ENCODE data around the gene G6PC1.

The G6PC1 gene

GRCh38 chr17:42937712-42938596 lies 37.4 kb downstream of the G6PC1 start:
- DNase-seq: peak in 32 of 56 donors; percentile 0 to 49 (median 12)

- DNase-seq: no peak
These were observed 43.6 kb downstream of the G6PC1 start for GRCh38 chr17:42944211-42944610.

GRCh38 chr17:42946812-42947211 lies 46.2 kb downstream of the G6PC1 start:
- DNase-seq: no peak

GRCh38 chr17:42950044-42950783 lies 49.6 kb downstream of the G6PC1 start:
- no peak for DNase-seq

Measured in nucleus accumbens (tissue), 56 donors.